Measurements from ENCODE around the gene KRT6B.

DNA sequence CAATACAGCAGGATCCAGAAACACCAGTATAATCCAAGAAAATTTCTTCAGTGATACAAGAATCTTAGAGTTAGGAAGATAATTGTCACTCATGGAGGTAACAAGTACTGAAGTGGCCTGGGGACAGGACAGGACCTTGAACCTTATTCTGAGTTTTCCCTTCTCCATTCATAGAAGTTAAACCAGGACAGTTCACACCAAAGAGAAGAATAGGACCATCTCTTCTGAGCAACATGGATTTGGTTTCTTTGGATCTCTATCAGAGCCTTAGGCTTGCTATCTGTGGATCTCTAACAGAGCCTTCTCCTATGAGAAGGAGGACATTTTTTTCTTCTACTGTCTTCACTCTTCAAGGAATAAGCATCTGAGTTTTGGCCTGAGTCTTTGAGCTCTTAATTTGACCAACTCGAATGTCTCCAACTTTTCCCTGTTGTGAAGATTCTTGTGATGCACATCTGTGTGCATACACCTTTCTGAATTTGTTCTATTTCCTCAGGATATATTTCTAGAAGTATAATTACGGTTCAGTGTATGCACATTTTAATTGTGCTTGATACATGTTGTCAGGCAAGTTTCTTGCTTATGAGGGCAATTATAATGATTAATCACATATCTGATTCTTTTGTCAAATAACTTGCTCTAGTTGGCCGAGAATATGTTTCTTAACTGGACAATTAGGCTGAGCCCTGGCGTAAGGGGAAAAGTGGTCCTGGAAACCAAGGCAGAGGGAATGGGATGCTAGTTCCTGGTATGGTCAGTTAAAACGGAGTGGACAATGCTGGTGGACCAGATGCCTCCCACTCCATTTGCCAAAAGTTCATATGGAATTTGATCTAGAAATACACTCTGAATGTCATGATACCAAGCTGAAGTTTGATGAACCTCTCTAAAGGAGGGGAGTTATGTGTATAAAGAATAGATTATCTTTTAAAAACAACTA, 34.5 kb upstream of the KRT6B start:
- TF ChIP-seq, protein P1, sequence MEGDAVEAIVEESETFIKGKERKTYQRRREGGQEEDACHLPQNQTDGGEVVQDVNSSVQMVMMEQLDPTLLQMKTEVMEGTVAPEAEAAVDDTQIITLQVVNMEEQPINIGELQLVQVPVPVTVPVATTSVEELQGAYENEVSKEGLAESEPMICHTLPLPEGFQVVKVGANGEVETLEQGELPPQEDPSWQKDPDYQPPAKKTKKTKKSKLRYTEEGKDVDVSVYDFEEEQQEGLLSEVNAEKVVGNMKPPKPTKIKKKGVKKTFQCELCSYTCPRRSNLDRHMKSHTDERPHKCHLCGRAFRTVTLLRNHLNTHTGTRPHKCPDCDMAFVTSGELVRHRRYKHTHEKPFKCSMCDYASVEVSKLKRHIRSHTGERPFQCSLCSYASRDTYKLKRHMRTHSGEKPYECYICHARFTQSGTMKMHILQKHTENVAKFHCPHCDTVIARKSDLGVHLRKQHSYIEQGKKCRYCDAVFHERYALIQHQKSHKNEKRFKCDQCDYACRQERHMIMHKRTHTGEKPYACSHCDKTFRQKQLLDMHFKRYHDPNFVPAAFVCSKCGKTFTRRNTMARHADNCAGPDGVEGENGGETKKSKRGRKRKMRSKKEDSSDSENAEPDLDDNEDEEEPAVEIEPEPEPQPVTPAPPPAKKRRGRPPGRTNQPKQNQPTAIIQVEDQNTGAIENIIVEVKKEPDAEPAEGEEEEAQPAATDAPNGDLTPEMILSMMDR (conservative IDR thresholded peaks at IDR 0.05; ENCODE audit: low read depth, low read length) = no peak
- TF ChIP-seq EZH2phosphoT487 (IDR thresholded peaks at IDR 0.05; ENCODE audit: borderline replicate concordance, low read length) = no peak

All from PC-3 (cell line).